Caco-2 (cell line): ENCODE data around the gene MAP1LC3B2. TPM values are rescaled to one million over a fixed set of nuclear protein-coding genes. Genes with fewer than 3 reads are reported as not detected.

Source experiments
- BruUV-seq: library from RNA; stranded (reverse); fragments of 400-500 nt; replicated peaks from 2 replicates; lab custom pipeline; 2021; lab: Mats Ljungman, UMichigan
- CTCF ChIA-PET: fragments of 300-600 bp; sonication (Branson Sonifier 250); formaldehyde crosslinking; loops from one replicate; lab custom pipeline; 2022; ENCODE audit warnings: antibody characterized with exemption; lab: Charles Lee
- POLR2A ChIA-PET: fragments of 300-600 bp; sonication (Branson Sonifier 250); formaldehyde crosslinking; loops from one replicate; lab custom pipeline; 2022; ENCODE audit warnings: antibody characterized with exemption; lab: Charles Lee
- DNase-seq, 2 experiments: peaks; one replicate each; pipeline versions ENCODE4 v3.0.0 to v3.0.0-alpha.2; 2020 to 2022
- H3K27me3 ChIP-seq: replicated peaks from 2 replicates; pipeline ENCODE4 v1.6.0; 2011; ENCODE audit warnings: low read length; ENCODE audit not compliant: control insufficient read depth, insufficient read depth
- H3K36me3 ChIP-seq: 2 replicates; pipeline ENCODE4 v1.5.1; 2011; ENCODE audit warnings: low read length; ENCODE audit not compliant: control insufficient read depth, insufficient read depth
- H3K4me1 ChIP-seq: fragments of 250-450 bp; sonication (Bioruptor Pico); 2 replicates; pipeline ENCODE4 v1.5.1; 2020; ENCODE audit warnings: mild to moderate bottlenecking
- H3K4me3 ChIP-seq: 2 replicates; pipeline ENCODE4 v1.5.1; 2011; ENCODE audit warnings: low read depth, mild to moderate bottlenecking, control low read depth, low read length
- H3K9me3 ChIP-seq: fragments of 250-450 bp; sonication (Bioruptor Pico); 2 replicates; pipeline ENCODE4 v1.5.1; 2020; ENCODE audit warnings: mild to moderate bottlenecking, moderate library complexity
- H3K27ac Mint-ChIP-seq: one replicate; pipeline ENCODE4 v1.8.0; 2022; ENCODE audit warnings: mixed read lengths; ENCODE audit not compliant: unreplicated experiment
- H3K27me3 Mint-ChIP-seq: one replicate; pipeline ENCODE4 v1.8.0; 2022; ENCODE audit warnings: mixed read lengths; ENCODE audit not compliant: insufficient read depth, unreplicated experiment
- H3K36me3 Mint-ChIP-seq: one replicate; pipeline ENCODE4 v1.8.0; 2022; ENCODE audit warnings: mild to moderate bottlenecking, mixed read lengths; ENCODE audit not compliant: insufficient read depth, unreplicated experiment
- H3K4me1 Mint-ChIP-seq: one replicate; pipeline ENCODE4 v1.8.0; 2022; ENCODE audit warnings: low read depth, mixed read lengths; ENCODE audit not compliant: unreplicated experiment
- H3K4me3 Mint-ChIP-seq: one replicate; pipeline ENCODE4 v1.8.0; 2022; ENCODE audit warnings: mild to moderate bottlenecking, moderate library complexity, mixed read lengths; ENCODE audit not compliant: unreplicated experiment
- H3K9me3 Mint-ChIP-seq: one replicate; pipeline ENCODE4 v1.8.0; 2022; ENCODE audit warnings: mixed read lengths; ENCODE audit not compliant: unreplicated experiment
- intact Hi-C: fragments of 100-400 bp; cut with micrococcal nuclease; formaldehyde crosslinking; loops from one replicate; pipeline ENCODE4 v1.10.0; 2022; ENCODE audit not compliant: unreplicated experiment
- total RNA-seq: library from RNA; stranded (reverse); gene quantifications from 2 replicates; pipeline ENCODE4 v1.2.3, GENCODE V29; 2022
- TF ChIP-seq, protein P1 (sequence below), 2 experiments: fragments of 200-600 bp in 1 of 2; IDR thresholded peaks; 1 replicate in 1 of 2; 2 replicates in 1 of 2; pipeline versions ENCODE4 v1.5.1 to v1.8.0; 2011 to 2022; ENCODE audit warnings: antibody characterized with exemption in 1 of 2, control low read depth in 1 of 2, inconsistent platforms in 1 of 2, low read depth in 1 of 2, low read length in 1 of 2, mild to moderate bottlenecking in 1 of 2, moderate library complexity in 1 of 2; ENCODE audit not compliant: insufficient read depth in 1 of 2, severe bottlenecking in 1 of 2, unreplicated experiment in 1 of 2

MAP1LC3B2 gene
- total RNA-seq, 1 experiment from 2014 or later: not detected

GRCh38 chr12:116542345-116542956, 16.7 kb upstream of the MAP1LC3B2 start:
- ChIA-PET CTCF (no interaction called here), POLR2A (no interaction called here)
- H3K9me3 Mint-ChIP-seq: no peaks in the 10 kb centered on the region
- intact Hi-C loops: no loop called here
- H3K27ac Mint-ChIP-seq: no peak overlapping the region
- H3K4me3 ChIP-seq: no peak overlapping the region
- H3K4me3 Mint-ChIP-seq: no peak overlapping the region
- H3K4me1 Mint-ChIP-seq: peaks cover 19% of the 10 kb centered on the region
- H3K27me3 Mint-ChIP-seq: no peaks in the 10 kb centered on the region
- no peaks in the 10 kb centered on the region for H3K27me3 ChIP-seq
- peaks cover 10% of the 10 kb centered on the region; the same call in 1 of the 2 replicates for H3K4me1 ChIP-seq
- no peak for DNase-seq
- no TSS peak for BruUV-seq
- no peaks in the 10 kb centered on the region for H3K36me3 Mint-ChIP-seq
- TF ChIP-seq, protein P1, sequence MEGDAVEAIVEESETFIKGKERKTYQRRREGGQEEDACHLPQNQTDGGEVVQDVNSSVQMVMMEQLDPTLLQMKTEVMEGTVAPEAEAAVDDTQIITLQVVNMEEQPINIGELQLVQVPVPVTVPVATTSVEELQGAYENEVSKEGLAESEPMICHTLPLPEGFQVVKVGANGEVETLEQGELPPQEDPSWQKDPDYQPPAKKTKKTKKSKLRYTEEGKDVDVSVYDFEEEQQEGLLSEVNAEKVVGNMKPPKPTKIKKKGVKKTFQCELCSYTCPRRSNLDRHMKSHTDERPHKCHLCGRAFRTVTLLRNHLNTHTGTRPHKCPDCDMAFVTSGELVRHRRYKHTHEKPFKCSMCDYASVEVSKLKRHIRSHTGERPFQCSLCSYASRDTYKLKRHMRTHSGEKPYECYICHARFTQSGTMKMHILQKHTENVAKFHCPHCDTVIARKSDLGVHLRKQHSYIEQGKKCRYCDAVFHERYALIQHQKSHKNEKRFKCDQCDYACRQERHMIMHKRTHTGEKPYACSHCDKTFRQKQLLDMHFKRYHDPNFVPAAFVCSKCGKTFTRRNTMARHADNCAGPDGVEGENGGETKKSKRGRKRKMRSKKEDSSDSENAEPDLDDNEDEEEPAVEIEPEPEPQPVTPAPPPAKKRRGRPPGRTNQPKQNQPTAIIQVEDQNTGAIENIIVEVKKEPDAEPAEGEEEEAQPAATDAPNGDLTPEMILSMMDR (IDR thresholded peaks at IDR 0.05; ENCODE audit: insufficient read depth in 1 of 2, low read depth in 1 of 2, low read length in 1 of 2, severe bottlenecking in 1 of 2, unreplicated experiment in 1 of 2): no peak
- no peaks in the 10 kb centered on the region; the same call in 1 of the 2 replicates for H3K9me3 ChIP-seq
- no peaks in the 10 kb centered on the region for H3K36me3 ChIP-seq

DNA sequence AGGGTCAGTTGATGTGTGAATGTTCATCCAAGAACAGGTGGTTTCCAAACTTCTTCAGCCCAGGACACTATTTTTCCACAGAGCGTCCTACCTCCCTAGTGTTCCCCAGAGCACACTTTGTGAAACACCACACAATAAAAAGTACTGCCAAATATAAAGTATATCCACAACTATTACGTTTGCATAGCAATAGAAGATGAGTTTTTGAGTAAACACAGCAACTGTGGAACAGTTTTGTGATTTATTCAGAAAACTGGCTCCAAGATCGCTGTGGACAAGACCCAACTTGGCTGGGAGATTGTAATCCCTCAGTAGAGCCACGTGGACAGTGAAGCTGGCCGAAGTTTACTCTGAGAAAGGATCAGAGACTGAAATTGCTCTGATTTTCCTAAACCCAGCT, 14.5 kb upstream of the MAP1LC3B2 start:
- TF ChIP-seq, protein P1 (IDR thresholded peaks at IDR 0.05; ENCODE audit: insufficient read depth in 1 of 2, low read depth in 1 of 2, low read length in 1 of 2, severe bottlenecking in 1 of 2, unreplicated experiment in 1 of 2): no peak
- no peaks in the 10 kb centered on the region for H3K27me3 ChIP-seq
- CTCF ChIA-PET: no interaction called here
- H3K27me3 Mint-ChIP-seq: no peaks in the 10 kb centered on the region
- intact Hi-C loops: no loop called here
- H3K9me3 ChIP-seq: no peaks in the 10 kb centered on the region; the same call in 1 of the 2 replicates
- no peaks in the 10 kb centered on the region for H3K36me3 ChIP-seq
- no peak overlapping the region for H3K4me3 Mint-ChIP-seq
- no peaks in the 10 kb centered on the region for H3K4me1 ChIP-seq
- no peaks in the 10 kb centered on the region for H3K36me3 Mint-ChIP-seq
- H3K4me1 Mint-ChIP-seq: peaks cover 6% of the 10 kb centered on the region
- H3K4me3 ChIP-seq: no peak overlapping the region
- POLR2A ChIA-PET: no interaction called here
- no peaks in the 10 kb centered on the region for H3K9me3 Mint-ChIP-seq
- H3K27ac Mint-ChIP-seq: no peak overlapping the region
- no peak for DNase-seq
- no TSS peak for BruUV-seq

DNA sequence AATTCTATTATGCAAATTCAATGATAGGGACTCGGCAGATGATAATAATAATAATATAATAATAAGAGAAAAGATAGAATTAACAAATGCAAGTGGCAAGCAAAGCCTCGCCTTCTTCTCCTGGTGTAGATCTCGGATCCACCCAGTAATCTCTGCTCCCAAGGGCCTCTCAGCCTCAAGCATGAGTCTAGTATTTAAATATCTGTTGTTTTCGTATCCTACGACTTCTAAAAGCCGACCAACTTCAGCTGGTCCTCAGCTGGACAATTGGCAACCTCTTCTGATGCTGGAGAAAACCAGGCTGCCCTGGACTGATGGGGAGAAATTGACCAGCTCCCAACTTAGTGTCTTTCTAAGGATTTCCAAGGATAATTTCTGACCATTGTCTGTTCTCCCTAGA, 14.0 kb upstream of the MAP1LC3B2 start:
- Histone ChIP-seq H3K36me3 (no peaks in the 10 kb centered on the region), H3K27me3 (no peaks in the 10 kb centered on the region), H3K4me1 (no peaks in the 10 kb centered on the region), H3K9me3 (no peaks in the 10 kb centered on the region; the same call in 1 of the 2 replicates), H3K4me3 (no peak overlapping the region)
- Mint-ChIP-seq H3K4me1 (peaks cover 6% of the 10 kb centered on the region), H3K27ac (no peak overlapping the region), H3K4me3 (no peak overlapping the region), H3K9me3 (no peaks in the 10 kb centered on the region), H3K27me3 (no peaks in the 10 kb centered on the region), H3K36me3 (no peaks in the 10 kb centered on the region)
- CTCF ChIA-PET: interaction anchor here (0.6 to 0.8 kb wide), 2 partner anchors 10 to 46 kb away, joined by 3 to 5 read pairs; no protein-coding TSS in a partner anchor
- intact Hi-C loops: no loop called here
- POLR2A ChIA-PET: no interaction called here
- DNase-seq: no peak
- BruUV-seq: no TSS peak
- TF ChIP-seq, protein P1 (IDR thresholded peaks at IDR 0.05; ENCODE audit: insufficient read depth in 1 of 2, low read depth in 1 of 2, low read length in 1 of 2, severe bottlenecking in 1 of 2, unreplicated experiment in 1 of 2): no peak
